ENCODE data around the gene STIM2. TPM values are rescaled to one million over a fixed set of nuclear protein-coding genes. Genes with fewer than 3 reads are reported as not detected.

Gene STIM2
- total and polyA plus RNA-seq, 2 of the 4 experiments (the other 2 are of a cell fraction) = 16.1 to 27.6 TPM

GRCh38 chr4:27040356-27040755, 179.7 kb downstream of the STIM2 start:
- in situ Hi-C loops (cut with MboI; ENCODE audit: low sequenced_read_pairs) = no loop called here

More at GRCh38 chr4:27040356-27040755, 179.7 kb downstream of the STIM2 start:
- ChIA-PET CTCF (no interaction called here), POLR2A (ENCODE audit: unreplicated experiment) (no interaction called here)
- H3K9ac ChIP-seq (ENCODE audit: low read depth, low read length) = no peak overlapping the region
- no peak overlapping the region for H3K23ac ChIP-seq (ENCODE audit: low read depth, low read length)
- no peak for TF ChIP-seq MXI1 (IDR thresholded peaks at IDR 0.05; ENCODE audit: borderline replicate concordance, low read depth, low read length)
- TF ChIP-seq CEBPB (IDR thresholded peaks at IDR 0.05; ENCODE audit: low read depth, low read length) = no peak
- no peak for TF ChIP-seq POLR2A (IDR thresholded peaks at IDR 0.05; ENCODE audit: low read depth, low read length)
- TF ChIP-seq MAZ (IDR thresholded peaks at IDR 0.05; ENCODE audit: borderline replicate concordance, low read depth, low read length) = no peak
- no peaks in the 10 kb centered on the region for H3K9me1 ChIP-seq (ENCODE audit: insufficient read depth, low read length)
- H3K36me3 ChIP-seq (ENCODE audit: control insufficient read depth, insufficient read depth, low read length) = no peaks in the 10 kb centered on the region
- H3K27ac ChIP-seq (ENCODE audit: insufficient read depth, low read length) = no peak overlapping the region
- H3K4me3 ChIP-seq (ENCODE audit: insufficient read depth, low read depth, low read length) = no peak overlapping the region
- H3K4ac ChIP-seq (ENCODE audit: low read depth, low read length) = no peak overlapping the region
- H3K4me2 ChIP-seq (ENCODE audit: low read depth, low read length) = no peak overlapping the region
- no peaks in the 10 kb centered on the region for H3K4me1 ChIP-seq (ENCODE audit: control insufficient read depth, insufficient read depth, low read length)
- ATAC-seq (ENCODE audit: low read depth) (no peak), DNase-seq (no peak)
- no TSS peak for BruUV-seq (replicated peaks)
- H2AFZ ChIP-seq (replicated peaks; ENCODE audit: low read length, poor library complexity) = no peak overlapping the region
- no peak overlapping the region for H3K18ac ChIP-seq (ENCODE audit: low read depth, low read length)
- intact Hi-C loops (cut with micrococcal nuclease) (no loop called here), dilution Hi-C loops (cut with HindIII; ENCODE audit: low sequenced_read_pairs, unreplicated experiment) (no loop called here)
- no peaks in the 10 kb centered on the region for H4K20me1 ChIP-seq (ENCODE audit: insufficient read depth, low read length)
- no peak overlapping the region for H2AK9ac ChIP-seq (replicated peaks; ENCODE audit: low read depth, low read length, poor library complexity)
- H2BK20ac ChIP-seq (ENCODE audit: low read depth, low read length) = no peak overlapping the region
- H2BK5ac ChIP-seq (ENCODE audit: low read depth, low read length, poor library complexity, severe bottlenecking) = no peak overlapping the region
- H2AK5ac ChIP-seq (ENCODE audit: low read depth, low read length) = no peak overlapping the region
- H2BK15ac ChIP-seq (ENCODE audit: low read depth, low read length) = no peak overlapping the region
- peaks cover 5% of the 10 kb centered on the region for H3K27me3 ChIP-seq (ENCODE audit: control insufficient read depth, insufficient read depth, low read length)
- H3K9me3 ChIP-seq (ENCODE audit: control insufficient read depth, insufficient read depth, low read length) = peaks cover 1% of the 10 kb centered on the region; the same call in 1 of the 2 replicates
- no peak overlapping the region for H4K91ac ChIP-seq (ENCODE audit: insufficient read depth, low read depth, low read length)
- no peak overlapping the region for H4K8ac ChIP-seq (ENCODE audit: low read depth in 2 of 2, low read length in 2 of 2)
- WGBS, 2 experiments (ENCODE audit: extremely low coverage in 2 of 2, insufficient read length in 1 of 2) = 93% methylated on average over 3 of the region's 6 CpGs; no CpG with 5 or more reads in 1 of the 2 experiments
- H4K5ac ChIP-seq (ENCODE audit: low read depth, low read length) = no peak overlapping the region
- H3K14ac ChIP-seq (replicated peaks; ENCODE audit: low read depth, low read length) = no peak overlapping the region
- no peak overlapping the region for H3K56ac ChIP-seq (ENCODE audit: extremely low read depth, insufficient read depth, low read length)
- no peaks in the 10 kb centered on the region for H3K79me1 ChIP-seq (ENCODE audit: low read depth in 1 of 2, low read length in 2 of 2)
- H2BK120ac ChIP-seq (ENCODE audit: low read depth, low read length) = no peak overlapping the region
